ENCODE measurements around the gene MEF2D.

The MEF2D gene

DNA sequence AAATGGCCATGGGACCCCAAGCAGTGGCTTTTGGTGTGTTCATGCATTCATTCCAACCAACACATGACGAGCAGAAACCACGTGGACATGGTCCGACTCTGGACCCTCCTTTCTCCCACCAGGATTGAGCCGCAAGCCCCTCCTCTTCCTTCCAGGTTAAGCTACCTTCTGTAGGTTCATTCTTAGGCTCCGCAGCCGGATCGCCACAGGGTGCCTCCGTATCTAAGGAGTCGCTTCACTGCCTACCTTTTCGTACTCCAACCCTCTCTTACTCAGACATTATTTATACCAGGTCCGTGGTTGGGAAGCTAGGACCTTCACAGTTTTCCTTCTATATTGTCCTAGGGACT is 67.9 kb downstream of the MEF2D start:
- DNase-seq (ENCODE audit: extremely low spot score, insufficient read length, low read depth), result no peak
- FAIRE-seq, result no peak

DNA sequence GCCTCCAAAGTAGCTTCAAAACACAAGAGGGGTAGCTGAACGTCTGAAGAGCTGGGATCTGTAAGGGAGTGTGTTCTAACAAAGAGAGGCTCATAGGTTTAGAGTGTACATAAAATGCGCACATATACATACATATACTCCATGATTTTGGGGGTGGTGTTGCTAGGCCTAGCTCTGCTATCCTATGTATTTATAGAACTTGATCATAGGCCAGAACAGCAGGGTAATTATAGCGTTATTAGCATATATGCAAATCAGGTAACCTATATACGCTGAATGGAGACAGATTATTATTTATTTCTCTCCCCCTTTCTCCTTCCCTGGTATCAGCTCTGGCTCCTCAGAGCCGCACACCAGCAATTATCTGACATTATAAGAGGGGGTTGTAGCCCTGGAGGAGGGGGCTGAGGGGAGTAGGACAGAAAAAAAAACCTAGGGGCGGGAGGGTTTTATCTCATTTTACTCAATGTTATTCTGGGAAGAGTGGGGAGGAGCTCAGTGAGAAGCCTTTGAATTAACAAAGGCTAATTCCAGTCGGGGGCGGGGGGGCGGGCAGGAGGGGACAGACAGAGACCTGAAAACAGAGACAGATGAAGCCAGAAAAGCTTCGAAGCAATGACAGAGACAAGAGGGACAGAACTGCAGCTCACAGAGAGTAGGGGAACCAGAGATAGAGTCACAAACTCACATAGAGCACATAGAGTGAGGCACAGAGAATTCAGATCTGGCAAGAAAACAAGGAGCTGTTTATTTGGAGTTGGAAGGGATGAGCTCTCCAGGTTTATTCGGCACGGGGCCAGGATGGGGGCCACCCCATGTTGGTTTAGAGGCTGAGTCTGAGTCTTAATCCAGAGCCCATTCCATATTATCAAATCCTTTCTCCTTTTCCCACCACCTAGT is 68.6 kb downstream of the MEF2D start:
- DNase-seq (ENCODE audit: extremely low spot score, insufficient read length, low read depth), result no peak
- FAIRE-seq, result no peak

DNA sequence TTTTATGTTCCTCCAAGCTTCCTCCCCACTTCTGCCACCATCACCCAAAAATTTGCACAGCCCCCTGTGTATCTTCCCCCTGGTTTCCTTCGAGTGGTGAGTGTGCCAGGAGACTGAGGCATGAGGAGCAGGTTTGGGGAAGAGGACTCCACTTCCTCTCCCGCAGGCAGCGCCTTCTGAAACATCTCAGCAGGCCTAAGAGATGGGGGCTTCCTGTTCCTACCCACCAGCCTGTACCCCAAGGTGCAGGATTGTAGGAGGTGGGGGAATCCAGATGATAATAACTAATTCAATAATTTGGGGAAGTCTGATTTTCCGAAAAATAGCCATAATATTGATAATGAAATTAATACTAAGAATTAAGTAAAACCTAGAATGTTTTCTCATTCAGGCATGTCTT is 69.2 kb downstream of the MEF2D start:
- DNase-seq (ENCODE audit: extremely low spot score, insufficient read length, low read depth) (no peak), FAIRE-seq (no peak)

DNA sequence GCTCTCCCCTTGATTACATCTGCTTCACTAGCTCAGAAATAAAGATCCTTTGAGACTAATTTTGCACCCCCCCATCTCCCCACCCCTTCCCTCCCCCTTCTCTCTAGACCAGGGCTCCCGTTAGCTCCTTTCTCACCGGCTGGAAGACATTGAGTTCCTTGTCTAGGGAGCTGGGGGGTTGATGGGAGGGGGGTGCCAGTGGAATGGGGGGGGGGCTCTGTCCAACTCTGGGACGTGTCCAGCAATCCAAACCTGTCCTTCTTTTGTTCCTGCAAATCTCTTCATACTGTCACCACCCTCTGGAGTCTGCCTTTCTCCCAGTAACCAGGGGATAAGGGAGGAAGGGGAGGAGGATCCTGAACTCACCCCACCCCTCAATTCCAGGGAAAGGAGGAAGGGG is 69.7 kb downstream of the MEF2D start:
- DNase-seq (ENCODE audit: extremely low spot score, insufficient read length, low read depth) (no peak), FAIRE-seq (no peak)

DNA sequence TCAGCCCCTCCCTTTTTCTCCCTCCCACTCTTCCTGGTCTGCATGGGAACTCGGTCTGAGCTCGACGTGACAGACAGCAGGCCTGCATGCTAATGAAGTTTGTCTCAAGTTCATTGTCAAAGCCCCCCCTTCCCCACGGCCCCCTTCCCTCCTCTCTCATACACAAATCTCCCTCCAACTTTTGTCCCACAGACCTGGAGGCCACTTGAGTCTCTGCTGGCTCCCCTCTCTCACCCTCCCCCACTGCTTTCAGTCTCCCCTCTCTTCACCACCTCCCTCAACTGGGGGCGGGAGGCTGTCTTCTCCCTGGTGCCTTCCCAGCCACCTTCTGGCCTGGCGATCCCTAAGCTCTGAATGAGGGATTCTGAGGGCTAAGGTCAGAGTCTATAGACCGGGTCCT is 70.3 kb downstream of the MEF2D start:
- DNase-seq (ENCODE audit: extremely low spot score, insufficient read length, low read depth), result no peak
- no peak for FAIRE-seq

DNA sequence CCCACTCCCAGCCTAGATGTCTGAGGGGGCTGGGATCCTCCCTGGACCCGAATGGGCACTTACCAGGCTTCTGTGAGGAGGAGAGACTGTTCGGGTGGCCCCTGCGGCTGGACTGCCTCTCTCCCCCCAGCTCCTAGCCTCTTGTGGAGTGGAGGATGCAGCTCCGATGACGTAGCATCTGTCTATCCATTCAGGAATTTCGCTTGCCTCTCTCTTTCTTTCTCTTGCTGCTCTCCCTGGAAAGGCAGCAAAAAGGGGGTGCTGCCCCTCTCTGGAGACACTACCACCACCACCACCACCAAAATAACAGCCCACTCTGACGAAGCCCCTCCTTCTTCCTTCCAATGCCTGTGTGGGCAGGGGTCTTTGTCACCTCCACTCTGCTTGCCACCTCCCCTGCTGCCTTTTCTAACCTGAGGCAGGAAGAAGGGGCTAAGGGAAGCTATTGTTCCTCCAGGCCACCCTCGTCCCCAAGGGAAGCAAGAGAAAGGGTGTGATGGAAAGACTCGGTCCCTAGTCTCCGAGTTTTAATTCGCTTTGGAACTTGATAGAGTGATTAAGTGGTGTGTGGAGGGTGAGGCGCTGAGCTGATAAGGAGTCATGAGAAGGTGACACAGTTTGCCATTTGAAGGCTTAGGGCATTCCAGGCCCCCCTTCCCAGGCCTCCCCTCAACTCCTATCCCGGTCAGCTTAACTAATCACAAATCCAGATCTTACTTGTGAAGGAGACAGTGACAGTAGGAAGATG is 71.1 kb downstream of the MEF2D start:
- FAIRE-seq (no peak), DNase-seq (ENCODE audit: extremely low spot score, insufficient read length, low read depth) (no peak)

DNA sequence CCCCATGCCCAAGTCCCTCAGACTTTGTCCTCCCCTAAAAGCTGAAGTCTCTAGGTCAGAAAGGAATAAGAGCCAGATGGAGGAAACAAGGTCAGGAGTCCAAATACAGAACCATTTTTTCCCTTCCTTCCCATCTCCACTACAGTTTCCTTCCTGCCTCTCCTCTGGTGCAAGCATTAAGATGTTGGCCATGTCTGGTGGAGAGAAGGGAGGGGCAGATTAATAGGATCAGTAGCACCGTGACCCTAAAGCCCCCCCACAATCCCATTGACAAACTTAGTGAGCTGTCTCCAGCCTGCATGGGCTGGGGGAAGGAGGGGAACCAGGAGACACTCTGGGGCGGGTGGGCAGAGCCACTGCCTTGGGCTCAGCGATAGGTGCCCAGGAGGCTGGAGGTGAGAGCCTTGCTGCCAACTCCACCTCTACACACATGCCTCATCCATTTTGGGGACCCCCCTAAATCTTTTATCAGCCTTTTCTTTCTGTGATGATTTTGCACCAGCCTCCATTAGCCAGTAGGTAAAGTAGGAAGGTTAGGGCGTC is 71.8 kb downstream of the MEF2D start:
- no peak for FAIRE-seq
- DNase-seq (ENCODE audit: extremely low spot score, insufficient read length, low read depth), result no peak

DNA sequence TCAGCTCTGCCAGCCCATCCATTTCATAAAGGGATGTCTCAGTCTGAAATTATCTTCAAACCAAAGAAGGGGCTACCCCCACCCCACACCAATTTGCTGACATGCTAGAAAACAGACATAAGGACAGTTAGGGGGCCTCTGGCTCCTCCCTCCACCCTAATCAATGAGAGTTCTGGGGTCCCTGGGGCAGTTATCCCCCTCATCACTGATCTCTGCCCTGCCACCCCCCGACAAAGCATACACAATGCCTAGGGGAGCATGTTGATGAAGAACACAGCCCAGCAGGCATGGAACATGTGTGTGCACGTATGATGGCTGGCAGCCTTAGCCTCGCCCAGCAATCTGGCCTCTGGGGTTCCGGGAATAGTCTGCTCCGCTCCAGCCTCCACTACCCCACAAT is 72.6 kb downstream of the MEF2D start:
- FAIRE-seq (no peak), DNase-seq (ENCODE audit: extremely low spot score, insufficient read length, low read depth) (no peak)

DNA sequence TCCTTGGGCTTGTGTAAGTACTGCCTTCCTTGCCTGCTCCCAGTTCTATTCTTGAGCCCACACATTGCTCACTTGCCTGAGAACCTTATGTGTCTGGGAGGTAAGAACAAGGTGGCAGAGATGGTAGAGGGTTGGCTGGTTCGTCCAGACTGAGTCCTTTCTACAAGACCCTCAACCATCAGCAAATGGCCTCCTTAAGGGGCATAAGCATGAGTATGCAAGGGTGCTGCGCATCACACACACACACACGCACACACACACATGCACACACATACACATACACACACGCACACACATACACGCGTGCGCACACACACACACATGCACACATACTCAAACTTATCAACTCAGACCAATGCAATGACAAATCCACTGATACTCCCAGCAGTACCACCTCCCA is 74.6 kb downstream of the MEF2D start:
- no peak for FAIRE-seq
- DNase-seq (ENCODE audit: extremely low spot score, insufficient read length, low read depth), result no peak

DNA sequence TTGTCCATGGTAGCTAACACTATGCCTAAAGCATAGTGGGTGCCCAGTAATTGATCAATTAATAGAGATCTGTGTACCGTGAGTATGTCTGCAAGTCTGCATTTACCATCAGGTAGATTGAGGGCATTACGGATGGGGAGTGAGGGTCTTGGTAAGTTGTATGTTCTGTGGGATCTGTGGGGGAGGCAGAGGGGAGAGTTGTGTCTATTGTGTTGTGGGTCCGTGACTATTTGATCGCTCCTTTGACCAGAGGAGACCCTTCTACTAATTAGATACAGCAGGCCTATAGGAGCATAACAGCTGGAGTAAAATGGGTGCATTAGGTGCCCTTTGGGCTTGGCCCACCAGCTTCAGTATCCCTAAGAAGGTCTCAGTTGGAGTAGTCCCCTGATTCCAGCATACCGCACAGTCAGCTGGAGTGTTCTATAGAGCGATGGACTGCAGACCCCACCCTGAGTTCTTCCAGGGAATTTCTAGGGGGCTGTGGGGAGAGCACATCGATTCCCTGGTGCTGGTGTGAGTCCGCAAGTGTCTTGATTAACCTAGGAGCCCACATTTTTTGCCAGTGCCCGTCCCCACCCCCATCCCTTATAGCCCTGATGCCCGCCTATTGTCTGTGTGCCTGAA is 75.7 kb downstream of the MEF2D start:
- DNase-seq (ENCODE audit: extremely low spot score, insufficient read length, low read depth) (no peak), FAIRE-seq (no peak)

DNA sequence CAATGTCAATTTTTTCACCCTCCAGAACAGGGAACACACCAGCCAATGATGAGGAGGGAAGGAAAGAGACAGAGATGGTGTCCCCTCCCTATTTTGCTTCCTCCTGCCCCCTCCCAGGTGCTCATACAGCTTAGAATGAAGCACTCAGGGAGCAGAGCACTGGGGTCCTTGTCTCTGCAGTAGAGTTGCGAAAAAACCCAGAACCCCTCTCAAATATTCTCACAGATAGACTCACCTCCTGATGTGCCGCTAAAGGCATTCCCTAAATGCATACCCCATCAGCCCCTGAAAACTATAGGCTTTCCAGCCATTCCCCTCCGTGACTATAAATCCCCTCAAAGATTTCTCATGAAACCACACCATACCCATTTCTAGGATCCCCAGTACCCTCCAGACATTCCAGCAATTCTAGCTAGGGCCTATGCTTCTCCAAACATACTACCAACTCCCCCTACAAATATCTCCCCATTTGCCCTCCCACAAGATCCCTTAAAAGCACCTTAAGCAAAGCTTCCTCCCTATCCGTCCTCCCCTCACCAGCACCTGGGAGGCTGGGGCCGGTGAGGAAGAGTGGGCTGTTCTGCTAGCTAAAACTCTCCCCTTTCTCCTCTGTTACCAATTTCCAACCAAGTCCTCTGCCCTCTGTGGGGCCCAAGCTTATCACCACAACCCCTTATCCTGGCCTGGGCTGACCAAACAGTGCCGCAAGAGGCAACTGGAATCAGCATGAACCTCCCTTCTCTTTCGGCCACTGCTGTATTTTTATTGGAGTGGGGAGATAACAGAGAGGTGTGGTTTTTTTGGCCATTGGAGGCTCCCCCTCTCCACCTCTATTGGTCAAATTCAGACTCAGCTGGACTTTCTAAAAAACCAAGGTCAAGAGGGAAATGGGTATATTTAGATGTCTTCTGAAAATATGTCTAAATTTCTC is 76.9 kb downstream of the MEF2D start:
- DNase-seq (ENCODE audit: extremely low spot score, insufficient read length, low read depth) (no peak), FAIRE-seq (no peak)

DNA sequence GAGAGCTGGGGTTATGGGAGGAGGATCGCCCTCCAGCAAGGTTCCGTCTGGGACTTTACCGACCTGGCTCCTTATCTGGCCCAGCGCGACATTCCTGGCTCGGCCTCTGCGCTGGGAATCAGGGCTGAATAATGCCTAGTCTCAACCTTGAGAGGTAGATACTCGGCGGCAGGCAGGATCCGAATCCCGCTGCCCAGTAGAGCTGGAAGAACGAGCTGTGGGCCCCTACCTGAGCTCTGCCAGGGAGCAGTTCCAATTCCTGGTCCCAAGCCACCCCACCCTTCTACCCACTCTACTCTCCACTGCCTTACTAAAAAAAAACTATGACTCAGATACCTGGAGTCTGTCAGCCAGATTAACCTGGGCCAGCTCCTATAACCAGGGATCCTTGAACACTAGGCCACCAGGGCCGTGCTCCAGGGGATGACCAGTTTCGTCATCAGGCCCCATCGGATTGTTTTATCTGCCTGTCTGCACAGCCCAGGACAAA is 77.9 kb downstream of the MEF2D start:
- FAIRE-seq (no peak), DNase-seq (ENCODE audit: extremely low spot score, insufficient read length, low read depth) (no peak)

DNA sequence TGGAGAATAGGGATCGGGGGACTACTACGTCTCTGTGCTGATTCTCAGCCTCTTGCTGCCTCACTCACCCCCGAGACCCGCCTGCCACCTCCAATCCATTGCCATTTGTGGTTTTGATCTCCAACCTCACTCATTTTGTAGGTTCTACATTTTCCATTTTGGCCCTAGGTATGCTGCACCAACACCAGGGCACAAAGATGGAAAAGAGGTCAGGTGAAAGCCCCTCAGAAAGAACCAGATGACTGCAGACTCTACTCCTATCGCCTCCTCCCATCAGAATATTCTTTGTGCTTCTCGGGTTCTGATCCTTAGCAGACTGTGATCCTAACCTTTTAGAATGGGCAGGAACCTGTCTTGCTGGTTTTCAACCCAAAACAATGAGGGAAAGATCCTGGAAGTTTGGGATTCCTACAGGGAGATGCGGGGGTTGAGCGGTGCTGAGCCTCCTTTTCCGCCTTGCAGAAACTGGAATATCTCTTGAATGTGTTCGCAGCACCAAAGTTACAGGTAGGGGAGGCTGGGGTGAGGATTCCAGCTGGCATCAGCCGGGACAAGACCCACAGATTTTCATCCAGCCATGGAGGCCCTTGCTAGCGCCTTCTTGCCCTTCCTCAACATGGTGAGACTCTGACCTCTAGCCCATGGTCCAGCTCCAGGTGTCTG is 78.5 kb downstream of the MEF2D start:
- FAIRE-seq (no peak), DNase-seq (ENCODE audit: extremely low spot score, insufficient read length, low read depth) (no peak)

DNA sequence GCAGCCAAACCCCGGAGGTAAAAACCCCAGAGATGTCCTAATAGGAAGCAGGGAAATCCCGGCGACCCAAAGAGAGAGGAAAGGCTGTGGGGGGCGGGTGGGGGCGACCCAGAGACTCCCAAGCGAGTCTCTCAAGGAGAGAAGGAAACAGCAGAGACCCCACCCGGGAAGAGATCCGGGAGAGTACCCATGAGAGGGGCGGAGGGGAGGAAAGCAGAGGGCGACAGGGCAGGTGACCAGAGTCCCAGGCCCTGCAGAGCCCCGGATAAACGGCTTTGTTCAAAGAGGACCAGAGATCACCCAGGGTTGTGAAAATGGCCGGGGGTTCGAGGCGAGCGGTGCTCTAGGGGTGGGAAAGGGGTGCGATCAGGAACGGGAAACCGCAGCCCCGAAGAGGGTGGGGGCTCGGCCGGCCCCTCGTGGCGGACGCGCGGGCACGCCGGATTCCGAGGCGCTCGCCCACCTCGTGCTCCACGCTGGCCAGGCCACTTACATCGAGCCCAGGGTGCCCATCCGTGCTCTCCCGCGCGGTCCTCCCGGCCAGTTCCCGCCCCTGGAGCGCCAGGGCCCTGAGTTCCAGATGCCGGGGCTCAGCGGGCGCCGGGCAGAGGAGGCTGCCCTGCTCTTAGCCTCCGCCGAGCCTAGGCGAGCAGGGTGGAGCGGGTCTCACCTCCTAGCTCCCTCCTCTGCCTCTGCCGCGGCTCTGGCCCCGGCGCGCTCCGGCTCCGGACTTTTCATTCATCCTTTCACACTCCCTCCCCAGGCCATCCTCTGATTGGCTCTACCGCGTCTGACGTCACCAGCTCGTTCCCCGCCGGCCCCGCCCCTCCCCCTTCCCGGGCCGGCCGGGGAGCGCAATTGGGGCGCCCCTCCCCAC is 79.3 kb downstream of the MEF2D start:
- DNase-seq (ENCODE audit: extremely low spot score, insufficient read length, low read depth) (peak; percentile 89), FAIRE-seq (peak; percentile 78)

DNA sequence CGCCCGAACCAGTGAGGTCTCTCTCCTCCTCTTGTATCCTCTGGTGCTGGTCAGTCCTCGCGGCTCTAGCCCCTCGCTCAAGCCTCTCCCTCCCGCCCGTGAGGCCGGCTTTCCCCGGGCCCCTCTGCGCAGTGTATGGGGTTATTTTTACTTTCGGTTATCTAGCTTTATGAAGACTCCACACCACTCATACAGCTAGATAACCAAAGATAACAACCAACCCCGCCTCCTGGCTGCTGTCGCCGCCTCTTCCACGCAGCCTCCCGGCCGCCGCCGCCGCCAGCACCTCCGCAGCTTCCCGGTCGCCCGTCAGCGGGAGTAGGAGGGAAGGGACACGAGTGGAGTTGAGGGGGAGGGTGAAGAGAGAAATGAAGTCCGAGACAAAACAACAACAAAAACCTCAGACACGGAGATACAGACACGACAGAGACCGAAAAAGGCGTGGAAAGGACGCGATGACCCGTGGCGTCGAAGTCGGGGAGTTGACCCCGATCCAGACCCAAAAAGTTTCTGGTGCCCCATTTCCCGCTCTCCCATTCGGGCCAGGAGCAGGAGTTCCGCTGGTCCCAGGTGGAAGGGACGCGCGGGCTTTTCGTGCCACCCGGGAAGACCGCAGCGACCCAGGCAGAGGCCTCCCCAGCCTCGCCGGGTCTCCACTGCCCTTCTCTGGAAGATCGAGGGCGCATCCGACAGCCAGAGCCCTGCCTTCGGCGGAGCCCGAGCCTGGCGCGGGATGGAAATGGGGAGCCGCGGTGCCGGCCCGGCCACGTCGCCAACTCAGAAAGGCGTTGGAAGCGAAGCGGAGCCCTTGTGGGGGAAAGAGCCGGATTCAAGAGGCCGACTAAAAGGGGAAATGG is 80.1 kb downstream of the MEF2D start:
- peak; percentile 56 for FAIRE-seq
- no peak for DNase-seq (ENCODE audit: extremely low spot score, insufficient read length, low read depth)

DNA sequence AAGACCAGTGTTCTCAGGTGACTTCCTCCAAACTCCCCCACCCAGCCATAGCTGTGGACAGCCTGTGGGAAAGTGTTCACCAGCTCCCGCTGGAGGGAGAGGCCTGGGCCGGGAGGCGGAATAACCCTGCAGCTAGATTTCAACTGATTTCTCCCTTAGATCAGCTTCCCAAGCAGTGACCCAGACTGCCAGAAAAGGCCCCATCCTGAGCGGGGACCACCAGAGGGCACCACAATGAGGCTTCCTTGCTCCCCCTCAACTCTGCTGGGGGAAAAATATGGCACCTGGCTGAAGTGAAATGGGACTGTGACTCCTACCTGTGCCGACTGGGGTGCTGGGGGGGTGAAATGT is 80.7 kb downstream of the MEF2D start:
- no peak for DNase-seq (ENCODE audit: extremely low spot score, insufficient read length, low read depth)
- FAIRE-seq, result peak; percentile 36

DNA sequence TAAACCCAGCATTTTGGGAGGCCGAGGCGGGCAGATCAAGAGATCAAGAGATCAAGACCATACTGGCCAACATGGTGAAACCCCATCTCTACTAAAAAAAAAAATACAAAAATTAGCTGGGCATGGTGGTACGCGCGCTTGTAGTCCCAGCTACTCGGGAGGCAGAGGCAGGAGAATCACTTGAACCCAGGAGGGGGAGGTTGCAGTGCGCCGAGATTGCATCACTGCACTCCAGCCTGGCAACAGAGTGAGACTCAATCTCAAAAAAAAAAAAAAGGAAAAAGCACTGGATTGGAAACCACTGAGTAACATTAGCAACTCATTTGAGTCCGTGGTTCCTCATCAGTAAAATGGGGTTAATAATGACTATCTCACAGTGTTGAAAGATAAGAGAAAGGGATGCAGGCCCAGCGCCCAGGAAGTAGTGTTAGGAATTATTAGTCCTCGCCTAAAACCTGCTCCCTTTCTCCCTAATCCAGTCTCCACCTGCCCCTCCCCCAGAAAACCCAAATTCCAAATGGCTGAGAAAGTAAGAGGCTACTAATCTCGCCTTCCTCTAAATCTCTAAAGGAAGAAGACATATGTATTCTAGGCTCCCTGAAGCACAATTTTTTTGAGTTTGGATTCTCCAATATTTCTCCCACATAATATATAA is 82.0 kb downstream of the MEF2D start:
- no peak for FAIRE-seq
- DNase-seq (ENCODE audit: extremely low spot score, insufficient read length, low read depth), result no peak
